Fibroblast of gingiva (primary cell): ENCODE data around the gene LAMC3.

ENCODE experiments used
- DNase-seq: peaks from one replicate; pipeline ENCODE4 v3.0.0-alpha.2; 2011; ENCODE audit warnings: low read depth

The LAMC3 gene

DNA sequence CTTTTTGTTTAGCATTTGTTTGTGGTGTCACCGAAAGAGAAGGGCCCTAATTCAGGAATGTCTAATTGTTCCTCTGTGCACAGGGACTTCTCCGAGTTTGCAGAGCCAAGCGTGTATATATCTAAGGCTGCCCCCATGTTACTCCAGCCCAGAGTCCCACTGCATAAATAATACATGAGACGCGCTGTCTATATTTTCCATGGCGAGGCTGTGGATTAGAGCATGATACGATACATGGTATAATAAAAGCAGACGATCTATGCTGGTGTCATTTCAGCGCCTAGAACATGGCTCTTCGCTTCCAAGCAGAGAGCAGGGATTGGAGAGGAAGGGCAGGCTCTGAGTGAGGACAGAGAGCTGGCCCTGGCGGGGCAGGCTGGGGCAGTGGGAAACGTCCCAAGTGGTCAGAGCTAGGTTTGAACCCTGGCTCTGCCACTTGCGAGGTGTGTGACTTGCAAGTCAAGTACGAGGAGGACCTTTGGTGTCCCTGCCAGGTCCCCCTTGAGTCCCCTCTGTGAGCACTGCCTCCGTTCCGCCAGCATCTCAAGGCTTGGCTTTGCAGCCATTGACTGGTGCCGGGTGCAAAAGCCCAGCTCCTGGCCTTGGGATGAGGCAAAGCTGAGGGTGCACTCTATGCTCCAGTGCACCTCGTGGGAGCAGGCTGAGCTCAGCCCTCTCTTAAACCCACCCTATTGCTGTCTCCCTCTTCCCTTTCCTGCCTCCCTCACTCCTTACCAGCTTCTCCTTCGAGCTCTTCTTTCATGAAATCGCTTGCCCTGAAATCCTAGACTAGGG lies 29.2 kb upstream of the LAMC3 start:
- DNase-seq = no peak

DNA sequence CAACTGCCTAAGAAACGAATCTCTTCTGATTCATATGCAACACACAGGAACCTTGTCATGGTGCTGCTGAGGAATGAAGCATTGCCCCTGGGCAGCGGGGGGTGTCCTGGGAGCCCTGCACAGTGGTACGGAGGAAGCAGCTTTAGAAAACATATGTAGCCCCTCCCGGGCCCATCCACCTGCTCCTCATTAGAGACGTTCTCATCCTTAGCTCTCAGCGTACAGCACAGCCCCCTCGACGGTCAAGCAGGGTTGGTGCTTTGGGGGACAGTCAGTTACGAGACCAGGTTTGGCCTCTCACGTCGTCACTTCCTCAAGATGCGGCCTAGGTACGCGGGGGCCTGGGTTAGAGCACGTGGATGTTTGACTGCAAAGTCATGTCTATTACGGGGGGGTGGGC lies 28.4 kb upstream of the LAMC3 start:
- no peak for DNase-seq

DNA sequence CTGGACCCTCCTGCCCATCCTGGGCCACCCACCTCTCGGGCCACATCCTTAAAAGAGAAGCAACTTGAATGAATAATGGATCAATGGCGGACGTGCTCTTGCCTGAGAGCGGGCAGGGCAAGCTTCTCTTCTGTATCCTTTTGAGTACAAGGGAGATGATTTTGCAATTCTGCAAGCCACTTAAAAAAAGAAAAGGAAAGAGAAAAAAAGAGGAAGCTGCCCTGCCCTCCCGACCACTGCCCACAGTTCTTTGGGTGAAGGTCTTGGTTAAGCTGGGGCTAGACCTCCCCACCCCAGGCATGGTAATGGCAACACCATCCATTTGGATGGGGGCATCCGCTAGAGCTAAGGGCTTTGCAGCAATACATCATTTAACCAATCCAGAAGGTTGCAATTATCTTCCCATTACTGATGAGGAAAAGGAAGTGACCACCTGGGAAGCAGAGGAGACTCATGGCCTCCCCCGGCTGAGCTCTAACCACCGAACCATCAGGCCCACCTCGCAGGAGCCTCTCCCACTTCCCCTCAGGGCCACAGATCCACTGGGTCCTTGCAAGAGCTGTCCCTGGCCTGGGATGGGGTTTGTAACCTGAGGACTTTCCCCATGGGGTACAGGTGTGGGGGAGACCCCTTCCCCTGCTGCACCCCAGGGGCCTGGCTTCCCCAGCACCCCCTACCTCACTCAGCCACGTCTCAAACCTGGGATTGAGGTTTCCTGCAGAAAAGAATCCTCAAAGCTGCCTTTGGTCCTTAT lies 27.8 kb upstream of the LAMC3 start:
- no peak for DNase-seq

DNA sequence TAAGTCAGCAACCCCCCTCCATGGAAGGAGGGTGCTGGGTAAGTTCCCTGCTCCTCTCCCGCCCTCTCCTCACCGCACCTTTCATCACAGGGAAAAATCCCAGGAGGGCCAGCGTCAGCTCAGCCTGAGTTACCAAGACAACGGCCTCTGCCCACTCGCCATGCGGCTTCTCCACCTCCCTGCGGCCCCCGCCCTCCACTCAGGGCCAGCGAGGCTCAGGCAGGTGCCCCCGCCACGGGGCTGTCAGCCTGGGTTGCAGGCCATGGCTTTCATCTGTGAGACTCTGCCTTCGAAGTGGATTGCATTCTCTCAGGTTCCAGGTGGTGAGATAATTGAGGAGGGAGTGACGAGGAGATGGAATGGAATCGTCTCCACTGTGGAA lies 27.2 kb upstream of the LAMC3 start:
- no peak for DNase-seq

DNA sequence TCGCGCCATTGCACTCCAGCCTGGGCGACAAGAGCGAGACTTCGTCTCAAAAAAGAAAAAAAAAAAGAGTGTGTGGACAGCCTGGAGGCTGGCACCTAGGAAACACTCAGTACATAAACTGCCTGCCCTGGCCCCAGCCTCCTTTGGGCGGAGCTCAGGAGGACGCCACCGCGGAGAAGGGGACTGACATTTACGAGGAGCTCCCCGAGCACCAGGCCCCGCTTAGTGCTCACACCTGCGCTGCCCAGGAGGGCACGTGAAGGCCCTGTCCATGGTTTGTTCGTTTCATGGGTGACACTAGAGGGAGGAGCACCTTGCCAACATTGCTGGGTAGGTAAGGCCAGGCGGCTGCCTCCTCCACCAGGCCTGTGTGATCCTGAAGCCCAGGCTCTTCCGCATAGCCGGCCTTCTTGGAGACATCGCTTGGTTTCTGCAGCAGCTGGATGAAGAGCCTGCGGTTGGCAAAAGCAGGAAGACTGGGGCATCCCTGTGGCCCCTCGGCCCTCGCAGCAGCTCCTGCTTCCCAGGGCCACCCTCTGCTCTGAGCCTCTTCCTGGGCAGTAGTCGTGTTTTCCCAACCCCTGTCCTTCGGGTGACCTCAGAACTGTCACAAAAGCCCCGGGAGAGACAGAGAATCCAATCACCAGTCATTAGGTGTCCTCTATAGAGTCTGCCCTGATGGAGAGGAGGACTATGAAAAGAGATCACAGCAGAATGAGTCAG lies 26.2 kb upstream of the LAMC3 start:
- DNase-seq = no peak

DNA sequence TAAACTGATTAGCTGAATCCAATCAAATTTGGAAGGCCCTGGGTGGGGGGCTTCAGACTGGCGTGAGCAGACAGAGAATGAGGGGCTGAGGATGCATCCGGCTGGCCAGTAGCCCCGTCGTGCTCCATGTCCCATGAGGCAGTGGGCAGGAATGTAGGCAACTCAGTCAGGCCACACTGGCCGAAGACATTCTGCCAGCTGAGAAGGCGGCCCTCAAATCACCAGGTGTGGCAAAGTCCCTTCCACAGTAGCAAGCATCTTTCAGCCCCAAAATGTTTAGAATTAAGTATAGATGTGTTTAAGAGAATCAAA lies 25.7 kb upstream of the LAMC3 start:
- no peak for DNase-seq

DNA sequence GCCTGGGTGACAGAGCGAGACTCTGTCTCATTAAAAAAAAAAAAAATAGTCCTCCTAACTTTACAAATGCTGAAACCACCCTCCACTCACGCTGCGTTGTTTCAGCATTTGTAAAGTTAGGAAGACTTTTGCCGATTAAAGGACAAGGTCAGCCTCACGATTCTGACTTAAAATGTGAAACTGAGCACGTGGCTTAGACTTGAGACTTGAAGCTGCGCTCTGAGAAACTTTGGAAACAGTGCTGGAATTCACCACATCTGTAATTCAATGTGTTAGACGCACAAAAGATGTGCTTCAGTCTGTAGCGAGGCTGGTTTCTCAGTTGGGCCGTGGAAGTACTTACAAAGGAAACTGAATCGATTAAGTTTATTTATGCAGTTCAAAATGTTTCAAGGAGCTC lies 25.0 kb upstream of the LAMC3 start:
- DNase-seq = no peak

DNA sequence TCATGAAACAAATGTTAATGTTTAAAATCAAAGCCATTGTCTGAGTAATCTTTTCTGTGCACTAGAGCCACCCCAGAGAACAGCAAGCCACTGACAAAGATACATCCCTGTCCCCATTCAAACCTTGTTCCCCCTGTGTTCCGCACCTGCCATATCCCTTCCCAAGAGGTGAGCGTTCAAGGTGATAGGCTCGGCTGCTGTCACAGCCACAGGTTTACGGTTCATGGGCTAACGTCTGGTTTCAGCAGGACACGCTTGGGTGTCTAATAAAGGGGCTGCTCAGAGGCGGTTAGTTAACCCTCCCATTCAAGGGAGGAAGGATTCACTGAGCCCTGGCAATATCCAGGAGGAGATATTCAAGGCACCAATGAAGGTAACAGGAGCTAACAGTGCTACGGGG lies 24.5 kb upstream of the LAMC3 start:
- no peak for DNase-seq

DNA sequence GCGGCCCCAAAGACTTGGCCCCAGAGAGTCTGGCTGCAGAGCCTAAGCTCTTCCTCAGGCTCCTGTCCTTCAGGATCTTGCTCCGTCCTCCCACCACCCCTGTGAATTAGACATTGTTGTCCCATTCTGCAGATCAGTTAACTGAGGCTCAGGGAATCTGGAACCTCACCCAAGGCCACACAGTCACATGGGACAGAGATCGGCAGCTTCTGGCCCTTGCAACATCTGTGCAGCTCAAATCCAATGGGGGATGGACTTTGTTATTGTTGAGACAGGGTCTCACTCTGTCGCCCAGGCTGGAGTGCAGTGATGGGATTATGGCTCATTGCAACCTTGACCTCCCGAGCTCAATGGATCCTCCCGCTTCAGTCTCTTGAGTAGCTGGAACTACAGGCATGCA lies 23.9 kb upstream of the LAMC3 start:
- no peak for DNase-seq

DNA sequence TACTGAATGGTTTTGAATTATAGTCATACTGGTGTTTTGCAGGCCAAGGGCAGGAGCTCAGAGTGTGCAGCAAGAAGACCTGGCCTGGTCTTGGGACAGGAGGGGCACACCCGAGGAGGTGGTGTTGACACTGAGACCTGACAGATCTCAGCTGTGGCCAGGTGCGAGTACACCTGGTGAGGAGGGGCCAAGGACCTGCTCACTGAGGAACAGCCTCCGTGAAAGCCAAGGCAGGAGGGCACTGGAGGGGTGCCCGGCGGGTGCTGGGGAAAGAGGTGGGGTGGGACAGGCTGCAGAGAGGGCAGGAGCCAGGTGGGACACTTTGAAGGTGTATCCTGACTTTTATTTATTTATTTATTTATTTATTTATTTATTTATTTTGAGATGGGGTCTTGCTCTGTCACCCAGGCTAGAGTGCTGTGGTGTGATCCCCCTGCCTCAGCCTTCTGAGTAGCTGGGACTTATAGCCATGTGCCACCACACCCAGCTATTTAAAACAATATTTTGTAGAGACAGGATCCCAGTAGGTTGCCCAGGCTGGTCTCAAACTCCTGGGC lies 23.3 kb upstream of the LAMC3 start:
- DNase-seq = no peak

DNA sequence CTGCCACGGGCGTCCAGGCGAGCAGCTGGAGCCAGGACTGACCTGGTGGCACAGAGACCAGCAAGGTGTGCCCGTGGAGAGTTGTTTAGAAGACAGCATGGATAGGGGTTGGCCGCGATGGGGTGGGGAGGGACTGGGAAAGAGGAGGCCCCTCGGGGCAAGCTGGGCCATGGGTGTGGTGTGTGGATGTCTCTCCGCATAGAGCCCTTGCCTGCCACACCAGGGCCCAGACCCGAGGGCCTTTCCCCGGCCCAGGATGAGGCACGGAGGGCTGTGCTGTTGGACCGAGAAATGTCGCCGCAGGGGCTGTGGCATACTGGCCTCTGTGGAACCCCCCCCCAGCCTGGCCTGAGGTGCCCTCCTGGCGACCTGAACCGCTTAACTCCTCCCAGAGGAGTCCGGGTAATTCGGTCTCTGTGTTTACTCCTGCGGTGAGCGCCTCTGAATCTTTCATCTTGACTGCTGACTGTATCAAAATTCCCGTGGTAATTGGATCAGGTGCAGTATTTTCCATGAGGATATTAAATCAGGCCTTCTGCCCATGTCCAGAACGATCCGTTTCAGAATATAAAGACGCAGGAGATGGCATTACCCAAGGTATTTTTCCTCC lies 22.5 kb upstream of the LAMC3 start:
- DNase-seq = no peak

DNA sequence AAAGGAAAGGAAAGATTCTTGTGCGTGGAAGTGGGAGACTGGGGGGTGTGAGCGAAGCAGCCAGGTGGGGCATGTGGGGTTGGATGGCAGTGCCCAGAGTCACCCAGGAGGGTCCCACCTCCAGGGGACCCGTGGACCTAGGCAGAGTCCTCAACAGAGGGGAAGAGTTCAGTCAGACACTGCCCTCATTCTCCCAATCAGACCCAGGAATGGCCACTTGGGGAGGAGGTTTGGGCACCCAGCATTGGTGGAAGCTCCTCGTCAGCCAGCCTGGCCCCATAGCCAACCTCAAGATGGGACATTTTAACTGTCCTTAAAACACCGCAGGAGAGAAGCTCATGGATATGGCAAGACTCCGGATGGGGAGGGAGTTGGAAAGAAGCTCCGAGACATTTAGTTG lies 21.9 kb upstream of the LAMC3 start:
- DNase-seq = no peak

DNA sequence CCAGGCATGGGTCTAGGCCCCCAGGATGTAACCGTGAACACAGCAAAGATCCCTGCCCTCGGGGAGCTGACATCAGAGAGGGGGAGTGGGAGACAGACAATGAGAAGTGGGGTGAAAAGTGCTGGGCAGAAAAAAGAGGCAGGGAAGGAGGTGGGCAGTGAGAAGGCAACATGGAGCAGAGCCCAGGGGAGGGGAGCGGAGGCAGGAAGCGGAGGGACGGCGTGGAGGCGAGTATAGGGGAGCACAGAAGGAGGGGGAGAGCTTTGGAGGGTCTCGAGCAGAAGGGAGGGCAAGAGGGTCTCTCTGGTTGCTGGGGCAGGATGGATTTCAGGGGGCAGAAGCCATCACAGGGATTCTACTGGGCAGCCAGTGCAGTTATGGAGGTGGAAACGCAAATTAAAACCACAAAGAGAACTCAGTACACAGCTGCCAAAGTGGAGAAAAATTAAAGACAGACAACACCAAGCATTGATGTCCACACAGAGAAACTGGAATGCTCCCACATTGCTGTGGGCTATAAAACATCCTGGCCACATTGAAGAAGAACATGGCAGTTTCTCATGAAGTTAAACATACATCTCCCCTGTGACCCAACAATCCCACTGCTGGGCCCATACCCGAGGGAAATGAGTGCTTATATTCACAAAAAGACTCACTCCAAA lies 21.1 kb upstream of the LAMC3 start:
- no peak for DNase-seq

DNA sequence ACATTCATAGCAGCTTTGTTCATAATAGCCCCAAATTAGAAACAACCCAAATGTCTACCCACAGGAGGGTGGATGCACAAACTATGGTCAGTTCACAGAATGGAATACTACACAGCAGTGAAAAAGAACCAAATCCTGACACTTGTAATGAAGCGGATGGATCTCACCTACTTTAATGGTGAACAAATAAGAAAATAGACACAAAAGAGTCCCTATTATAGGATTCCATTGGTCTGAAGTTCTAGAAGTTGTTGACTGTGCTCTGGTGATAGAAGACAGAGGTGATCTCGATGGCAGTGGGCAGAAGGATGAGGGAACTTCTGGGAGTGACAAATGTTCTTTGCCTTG lies 20.6 kb upstream of the LAMC3 start:
- DNase-seq = no peak

DNA sequence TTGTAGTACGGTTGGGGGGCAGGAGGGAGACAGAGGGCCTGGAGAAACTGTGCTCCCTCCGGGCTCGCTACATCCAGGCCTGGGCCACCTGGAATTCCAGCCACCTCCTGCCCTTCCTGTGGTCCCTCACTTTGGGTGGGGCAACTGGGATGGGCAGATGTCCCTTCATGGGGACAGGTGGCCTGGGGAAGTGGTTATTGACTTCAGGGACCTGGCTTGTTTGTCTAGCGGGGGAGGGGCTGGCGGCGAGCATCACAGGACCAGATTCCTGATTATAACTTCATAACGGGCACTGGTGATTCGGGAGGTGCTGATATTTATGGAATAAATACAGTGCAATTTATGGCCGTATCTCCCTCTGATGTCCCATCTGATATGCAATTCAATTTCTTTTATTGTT lies 20.1 kb upstream of the LAMC3 start:
- no peak for DNase-seq

DNA sequence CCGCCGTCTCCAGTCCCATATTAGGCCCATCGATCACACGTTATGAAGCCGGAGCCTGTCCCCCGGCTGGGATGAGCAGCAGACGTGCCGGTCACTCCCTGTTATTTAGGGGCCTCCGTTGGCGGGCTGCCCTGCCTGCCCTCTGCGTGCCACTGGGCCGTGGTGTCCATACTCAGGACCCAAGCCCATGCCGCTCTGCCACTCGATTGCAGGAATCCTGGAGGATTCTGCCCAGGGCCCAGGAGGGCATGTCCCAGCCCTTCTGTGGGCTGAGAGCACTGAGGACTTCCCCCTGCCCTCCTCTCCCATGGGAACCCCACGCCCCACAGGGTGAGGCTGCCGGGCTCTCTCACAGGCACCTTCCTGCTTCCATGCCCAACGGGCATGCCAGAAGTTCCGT lies 19.6 kb upstream of the LAMC3 start:
- no peak for DNase-seq

DNA sequence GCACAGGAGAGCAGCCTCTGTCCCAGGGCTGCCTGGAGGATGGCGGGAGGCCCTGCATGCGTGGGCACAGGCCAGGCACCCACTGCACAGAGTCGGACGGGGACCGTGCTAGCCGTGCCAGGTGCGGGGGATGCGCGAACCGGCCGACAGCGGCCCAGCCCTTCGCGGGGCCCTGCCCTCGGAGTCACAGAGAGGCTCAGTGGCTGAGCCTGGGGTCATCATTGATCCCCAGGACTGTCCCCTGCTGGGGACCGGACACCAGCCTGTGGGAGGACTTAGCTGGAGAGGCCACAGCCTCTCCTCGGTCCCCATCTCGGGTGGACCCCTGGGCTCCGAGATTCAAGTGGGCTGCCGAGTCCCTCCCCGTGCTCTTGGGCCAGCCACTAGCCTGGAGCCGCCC lies 19.1 kb upstream of the LAMC3 start:
- DNase-seq = no peak

DNA sequence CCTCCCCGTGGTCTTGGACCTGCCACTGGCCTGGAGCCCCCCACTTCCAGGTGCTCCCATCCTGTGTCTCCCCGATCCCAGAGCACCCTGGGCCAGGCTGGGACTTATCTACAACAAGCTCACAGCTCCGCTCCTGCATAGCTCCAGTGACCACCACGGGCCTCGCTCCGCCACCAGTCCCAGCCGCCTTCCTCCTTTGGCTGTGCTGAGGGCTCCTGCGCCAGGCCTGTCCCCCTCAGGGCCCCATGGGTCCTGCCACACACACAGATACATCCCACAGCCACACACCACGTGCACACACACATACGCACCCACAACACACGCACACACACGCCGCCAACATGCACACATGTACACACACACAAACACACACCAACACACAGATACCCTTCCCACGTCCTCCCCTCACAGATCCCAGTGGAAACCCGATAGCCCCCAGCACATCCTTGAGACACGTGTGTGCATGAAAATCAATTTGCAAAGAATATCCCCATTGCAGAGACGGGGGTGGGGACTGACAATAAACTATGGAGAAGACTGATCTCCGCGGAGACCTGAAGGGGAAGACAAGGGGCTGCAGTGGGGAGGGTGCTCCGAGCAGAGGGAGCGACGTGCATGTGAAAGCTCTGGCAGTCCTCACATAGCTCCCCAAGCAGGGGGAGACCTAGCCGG lies 18.5 kb upstream of the LAMC3 start:
- DNase-seq = no peak

DNA sequence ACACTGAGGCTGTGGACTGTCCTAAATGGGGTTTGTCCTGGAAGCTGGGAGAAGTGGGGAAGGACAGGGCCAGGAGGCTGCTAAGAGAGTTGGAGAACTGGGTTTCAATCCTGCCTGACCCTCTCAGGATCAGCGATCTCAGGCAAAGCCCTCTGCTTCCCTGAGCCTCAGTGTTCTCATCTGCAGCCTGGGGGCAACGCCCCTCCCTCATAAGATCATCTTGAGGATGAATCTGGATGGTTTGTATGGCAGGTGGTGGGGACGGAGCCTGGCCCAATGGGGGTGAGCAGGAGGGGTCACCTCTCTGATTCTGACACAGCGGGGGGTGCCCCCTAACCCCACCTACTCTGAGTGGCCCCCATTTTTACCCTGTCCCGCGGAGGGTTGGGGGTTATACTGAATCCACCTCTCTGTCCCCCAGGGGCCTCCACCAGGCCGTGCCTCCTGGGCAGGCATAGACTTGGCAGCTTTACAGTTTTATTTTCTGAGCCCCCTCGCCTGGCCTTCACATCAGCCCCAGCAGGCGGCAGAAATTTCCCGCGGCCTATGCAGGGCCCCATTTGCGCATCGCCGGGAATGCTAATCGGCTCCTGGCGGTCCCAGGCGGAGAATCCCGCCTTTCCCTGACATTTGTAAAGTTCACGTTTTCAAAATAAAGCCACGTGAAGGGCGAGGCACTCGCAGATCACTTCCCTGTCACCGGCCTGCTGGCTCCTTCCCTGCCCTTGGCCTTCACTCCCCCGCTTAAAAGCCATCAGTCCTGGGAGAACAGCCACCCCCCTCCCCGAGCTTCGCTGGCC lies 17.8 kb upstream of the LAMC3 start:
- DNase-seq = no peak

DNA sequence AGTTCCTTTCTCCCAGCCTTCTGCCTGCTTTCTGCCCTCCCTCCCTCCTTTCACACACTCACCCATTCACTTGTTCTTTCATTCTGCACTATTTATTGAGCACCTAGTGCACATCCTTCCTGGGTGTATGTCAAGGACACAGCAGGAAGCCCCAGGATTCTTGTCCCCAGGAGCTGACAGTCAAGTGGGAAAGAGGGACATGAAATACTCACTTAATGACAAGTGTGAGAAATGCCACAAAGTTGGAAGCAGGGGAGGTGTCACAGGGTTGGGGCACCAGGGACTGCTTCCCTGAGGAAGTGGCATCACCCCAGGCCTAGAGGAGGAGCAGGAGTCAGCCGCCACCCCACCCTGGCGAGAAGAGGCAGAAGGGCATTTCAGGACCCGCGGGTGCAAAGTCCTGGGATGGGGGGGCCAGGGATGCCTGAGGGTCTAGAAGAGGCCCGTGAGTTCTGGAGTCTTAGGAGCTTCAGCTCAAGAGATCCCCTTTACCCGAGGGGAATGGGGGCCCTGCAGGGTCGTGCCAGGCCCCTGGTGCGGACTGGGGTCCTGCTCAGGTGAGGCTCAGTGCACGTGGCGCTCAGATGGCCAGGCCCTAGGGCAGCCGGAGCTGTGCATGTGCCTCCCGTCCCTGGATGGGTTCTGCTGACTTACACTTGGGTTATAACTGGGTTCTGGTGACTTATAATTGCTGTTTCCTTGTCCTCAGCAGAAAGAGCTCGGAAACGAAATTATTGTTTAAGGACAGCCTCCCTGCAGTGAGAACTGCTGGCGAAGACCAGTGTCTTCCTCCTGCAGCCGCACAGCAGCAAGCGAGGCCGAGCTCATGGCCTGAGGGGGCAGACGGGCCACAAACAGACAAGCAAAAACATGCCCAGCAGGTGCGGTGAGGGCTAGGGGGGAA lies 16.9 kb upstream of the LAMC3 start:
- no peak for DNase-seq
